Tibial nerve (tissue), 3 donors: Measurements from ENCODE around the gene SAFB.

Source experiments
- POLR2A ChIP-seq, 2 donors: fragments of 450-650 bp; IDR thresholded peaks; one replicate each; pipeline ENCODE4 v1.6.1; 2017; ENCODE audit warnings: antibody characterized with exemption in 2 of 2, mild to moderate bottlenecking in 2 of 2, moderate library complexity in 2 of 2
- TF ChIP-seq, protein P1 (sequence below), 5 experiments: fragments of 200-600 bp in 3 of 5; fragments of 450-650 bp in 2 of 5; sonication (generic) in 3 of 5; IDR thresholded peaks; one replicate each; pipeline ENCODE4 v1.5.1; 2016 to 2019; ENCODE audit warnings: antibody characterized with exemption in 5 of 5, mild to moderate bottlenecking in 3 of 5, moderate library complexity in 2 of 5

DNA sequence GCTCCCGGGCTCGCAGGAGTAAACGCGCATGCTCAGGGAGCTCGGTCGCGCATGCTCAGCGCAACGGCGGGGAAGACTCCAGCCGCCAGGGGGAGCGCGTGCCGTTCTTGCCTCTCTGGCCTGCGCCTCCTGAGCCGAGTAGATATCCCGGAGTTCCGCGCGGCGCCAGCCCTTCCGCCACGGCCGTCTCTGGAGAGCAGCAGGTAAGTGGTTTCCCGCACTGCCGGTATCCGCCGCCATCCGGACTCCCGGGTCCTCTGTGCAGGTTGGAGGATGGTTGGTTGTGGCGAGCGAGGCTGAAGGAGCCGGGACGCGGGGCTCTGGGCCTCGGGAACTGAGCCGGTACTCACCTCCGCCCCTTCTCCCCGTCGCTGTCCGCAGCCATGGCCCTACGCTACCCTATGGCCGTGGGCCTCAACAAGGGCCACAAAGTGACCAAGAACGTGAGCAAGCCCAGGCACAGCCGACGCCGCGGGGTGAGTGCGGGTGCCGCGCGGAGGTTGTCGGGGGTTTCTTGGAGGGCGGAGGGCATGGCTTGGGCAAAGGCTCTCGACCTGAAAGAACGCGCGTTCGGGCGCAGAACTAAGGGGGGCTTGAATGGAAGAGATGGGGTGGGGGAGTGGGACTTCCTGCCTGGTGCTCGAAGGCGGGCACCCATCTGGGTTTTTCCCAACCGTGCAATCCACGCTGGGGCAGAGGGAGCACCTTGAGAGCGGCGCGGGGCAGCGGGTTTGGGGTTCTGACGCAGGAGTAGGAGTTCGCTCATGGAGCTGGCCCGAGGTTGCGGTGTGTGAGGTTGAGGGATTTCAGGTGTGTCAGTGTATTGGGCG lies 67.5 kb downstream of the SAFB start, which contains the start of gene RPL36:
- TF ChIP-seq, protein P1, sequence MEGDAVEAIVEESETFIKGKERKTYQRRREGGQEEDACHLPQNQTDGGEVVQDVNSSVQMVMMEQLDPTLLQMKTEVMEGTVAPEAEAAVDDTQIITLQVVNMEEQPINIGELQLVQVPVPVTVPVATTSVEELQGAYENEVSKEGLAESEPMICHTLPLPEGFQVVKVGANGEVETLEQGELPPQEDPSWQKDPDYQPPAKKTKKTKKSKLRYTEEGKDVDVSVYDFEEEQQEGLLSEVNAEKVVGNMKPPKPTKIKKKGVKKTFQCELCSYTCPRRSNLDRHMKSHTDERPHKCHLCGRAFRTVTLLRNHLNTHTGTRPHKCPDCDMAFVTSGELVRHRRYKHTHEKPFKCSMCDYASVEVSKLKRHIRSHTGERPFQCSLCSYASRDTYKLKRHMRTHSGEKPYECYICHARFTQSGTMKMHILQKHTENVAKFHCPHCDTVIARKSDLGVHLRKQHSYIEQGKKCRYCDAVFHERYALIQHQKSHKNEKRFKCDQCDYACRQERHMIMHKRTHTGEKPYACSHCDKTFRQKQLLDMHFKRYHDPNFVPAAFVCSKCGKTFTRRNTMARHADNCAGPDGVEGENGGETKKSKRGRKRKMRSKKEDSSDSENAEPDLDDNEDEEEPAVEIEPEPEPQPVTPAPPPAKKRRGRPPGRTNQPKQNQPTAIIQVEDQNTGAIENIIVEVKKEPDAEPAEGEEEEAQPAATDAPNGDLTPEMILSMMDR (IDR thresholded peaks at IDR 0.05): peak; percentile 96 to 99 (median 98)
- peak; percentile 61 to 89 for TF ChIP-seq POLR2A (IDR thresholded peaks at IDR 0.05)
